Measurements from ENCODE around the gene RALGPS1.

DNA sequence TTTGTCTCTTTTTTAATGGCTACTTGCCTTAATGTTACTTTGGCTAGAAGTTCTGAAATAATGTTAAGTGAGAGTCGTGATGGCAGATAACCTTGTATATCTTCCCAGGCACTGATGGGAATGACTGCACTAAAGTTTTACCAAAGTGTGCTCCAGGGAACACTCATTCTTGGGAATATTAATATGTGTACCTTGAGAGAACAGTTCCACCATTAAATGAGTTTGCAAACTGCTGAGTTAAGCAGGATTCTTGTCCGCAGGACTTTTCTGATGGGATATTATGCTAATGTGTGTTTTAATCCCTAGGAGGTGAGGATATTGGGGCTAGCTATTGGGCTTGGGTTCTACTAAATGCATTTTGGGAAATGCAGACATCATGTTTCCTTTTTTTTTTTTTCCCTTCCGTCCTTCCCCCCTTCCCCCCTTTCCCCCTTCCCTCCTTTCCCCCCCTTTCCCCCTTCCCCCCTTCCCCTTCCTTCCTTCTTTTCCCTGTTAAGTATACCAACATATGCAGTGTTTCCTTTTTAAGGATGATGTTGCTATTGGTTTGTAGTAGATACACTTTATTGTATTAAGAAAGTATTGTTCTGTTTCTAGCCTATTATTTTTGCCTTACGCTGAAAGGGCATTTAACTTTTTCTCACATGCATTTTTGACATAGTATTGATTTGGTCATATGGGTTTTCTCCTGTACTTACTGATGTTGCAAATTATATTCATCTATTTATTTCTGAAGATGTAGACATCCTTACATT, 38.6 kb upstream of the RALGPS1 start:
- no peak for TF ChIP-seq EZH2 (IDR thresholded peaks at IDR 0.05; ENCODE audit: low read length, missing control alignments)
- TF ChIP-seq, protein P1, sequence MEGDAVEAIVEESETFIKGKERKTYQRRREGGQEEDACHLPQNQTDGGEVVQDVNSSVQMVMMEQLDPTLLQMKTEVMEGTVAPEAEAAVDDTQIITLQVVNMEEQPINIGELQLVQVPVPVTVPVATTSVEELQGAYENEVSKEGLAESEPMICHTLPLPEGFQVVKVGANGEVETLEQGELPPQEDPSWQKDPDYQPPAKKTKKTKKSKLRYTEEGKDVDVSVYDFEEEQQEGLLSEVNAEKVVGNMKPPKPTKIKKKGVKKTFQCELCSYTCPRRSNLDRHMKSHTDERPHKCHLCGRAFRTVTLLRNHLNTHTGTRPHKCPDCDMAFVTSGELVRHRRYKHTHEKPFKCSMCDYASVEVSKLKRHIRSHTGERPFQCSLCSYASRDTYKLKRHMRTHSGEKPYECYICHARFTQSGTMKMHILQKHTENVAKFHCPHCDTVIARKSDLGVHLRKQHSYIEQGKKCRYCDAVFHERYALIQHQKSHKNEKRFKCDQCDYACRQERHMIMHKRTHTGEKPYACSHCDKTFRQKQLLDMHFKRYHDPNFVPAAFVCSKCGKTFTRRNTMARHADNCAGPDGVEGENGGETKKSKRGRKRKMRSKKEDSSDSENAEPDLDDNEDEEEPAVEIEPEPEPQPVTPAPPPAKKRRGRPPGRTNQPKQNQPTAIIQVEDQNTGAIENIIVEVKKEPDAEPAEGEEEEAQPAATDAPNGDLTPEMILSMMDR (conservative IDR thresholded peaks at IDR 0.05 in 1 of 2, IDR thresholded peaks at IDR 0.05 in 1 of 2; ENCODE audit: low read depth in 1 of 2, low read length in 2 of 2): no peak

Measured in fibroblast of lung (primary cell).